ENCODE measurements around the gene PSKH1.

Gene PSKH1

DNA sequence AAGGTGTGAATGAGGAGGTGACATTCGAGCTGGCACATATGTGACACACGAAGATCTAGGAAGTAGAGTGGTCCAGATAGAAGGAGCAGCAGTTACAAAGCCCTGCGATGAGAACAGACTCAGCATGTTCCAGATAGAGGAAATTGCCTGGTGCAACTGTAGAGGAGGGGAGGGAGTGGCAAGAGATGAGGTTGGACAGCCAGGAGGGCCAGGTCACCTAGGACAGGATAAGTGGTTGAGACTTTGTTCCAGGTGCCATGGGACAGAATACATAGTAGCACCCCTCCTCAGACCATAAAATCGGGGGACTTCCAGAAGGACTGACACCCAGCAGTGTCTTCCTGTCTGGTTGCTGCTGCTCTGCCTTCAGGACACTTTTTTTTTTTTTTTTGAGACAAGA is 34.6 kb upstream of the PSKH1 start:
- Histone ChIP-seq H3K4me3 (replicated peaks; ENCODE audit: insufficient read depth, low read length) (no peak overlapping the region), H3K27me3 (ENCODE audit: insufficient read depth, poor library complexity, severe bottlenecking) (no peaks in the 10 kb centered on the region), H3K27ac (replicated peaks) (peak overlapping the region; percentile 33)
- TF ChIP-seq SPI1 (IDR thresholded peaks at IDR 0.05; ENCODE audit: borderline replicate concordance, low read depth), result no peak
- TF ChIP-seq, protein P1, sequence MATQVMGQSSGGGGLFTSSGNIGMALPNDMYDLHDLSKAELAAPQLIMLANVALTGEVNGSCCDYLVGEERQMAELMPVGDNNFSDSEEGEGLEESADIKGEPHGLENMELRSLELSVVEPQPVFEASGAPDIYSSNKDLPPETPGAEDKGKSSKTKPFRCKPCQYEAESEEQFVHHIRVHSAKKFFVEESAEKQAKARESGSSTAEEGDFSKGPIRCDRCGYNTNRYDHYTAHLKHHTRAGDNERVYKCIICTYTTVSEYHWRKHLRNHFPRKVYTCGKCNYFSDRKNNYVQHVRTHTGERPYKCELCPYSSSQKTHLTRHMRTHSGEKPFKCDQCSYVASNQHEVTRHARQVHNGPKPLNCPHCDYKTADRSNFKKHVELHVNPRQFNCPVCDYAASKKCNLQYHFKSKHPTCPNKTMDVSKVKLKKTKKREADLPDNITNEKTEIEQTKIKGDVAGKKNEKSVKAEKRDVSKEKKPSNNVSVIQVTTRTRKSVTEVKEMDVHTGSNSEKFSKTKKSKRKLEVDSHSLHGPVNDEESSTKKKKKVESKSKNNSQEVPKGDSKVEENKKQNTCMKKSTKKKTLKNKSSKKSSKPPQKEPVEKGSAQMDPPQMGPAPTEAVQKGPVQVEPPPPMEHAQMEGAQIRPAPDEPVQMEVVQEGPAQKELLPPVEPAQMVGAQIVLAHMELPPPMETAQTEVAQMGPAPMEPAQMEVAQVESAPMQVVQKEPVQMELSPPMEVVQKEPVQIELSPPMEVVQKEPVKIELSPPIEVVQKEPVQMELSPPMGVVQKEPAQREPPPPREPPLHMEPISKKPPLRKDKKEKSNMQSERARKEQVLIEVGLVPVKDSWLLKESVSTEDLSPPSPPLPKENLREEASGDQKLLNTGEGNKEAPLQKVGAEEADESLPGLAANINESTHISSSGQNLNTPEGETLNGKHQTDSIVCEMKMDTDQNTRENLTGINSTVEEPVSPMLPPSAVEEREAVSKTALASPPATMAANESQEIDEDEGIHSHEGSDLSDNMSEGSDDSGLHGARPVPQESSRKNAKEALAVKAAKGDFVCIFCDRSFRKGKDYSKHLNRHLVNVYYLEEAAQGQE (IDR thresholded peaks at IDR 0.05; ENCODE audit: insufficient replicate concordance, low read depth), result no peak
- TF ChIP-seq, protein P2, sequence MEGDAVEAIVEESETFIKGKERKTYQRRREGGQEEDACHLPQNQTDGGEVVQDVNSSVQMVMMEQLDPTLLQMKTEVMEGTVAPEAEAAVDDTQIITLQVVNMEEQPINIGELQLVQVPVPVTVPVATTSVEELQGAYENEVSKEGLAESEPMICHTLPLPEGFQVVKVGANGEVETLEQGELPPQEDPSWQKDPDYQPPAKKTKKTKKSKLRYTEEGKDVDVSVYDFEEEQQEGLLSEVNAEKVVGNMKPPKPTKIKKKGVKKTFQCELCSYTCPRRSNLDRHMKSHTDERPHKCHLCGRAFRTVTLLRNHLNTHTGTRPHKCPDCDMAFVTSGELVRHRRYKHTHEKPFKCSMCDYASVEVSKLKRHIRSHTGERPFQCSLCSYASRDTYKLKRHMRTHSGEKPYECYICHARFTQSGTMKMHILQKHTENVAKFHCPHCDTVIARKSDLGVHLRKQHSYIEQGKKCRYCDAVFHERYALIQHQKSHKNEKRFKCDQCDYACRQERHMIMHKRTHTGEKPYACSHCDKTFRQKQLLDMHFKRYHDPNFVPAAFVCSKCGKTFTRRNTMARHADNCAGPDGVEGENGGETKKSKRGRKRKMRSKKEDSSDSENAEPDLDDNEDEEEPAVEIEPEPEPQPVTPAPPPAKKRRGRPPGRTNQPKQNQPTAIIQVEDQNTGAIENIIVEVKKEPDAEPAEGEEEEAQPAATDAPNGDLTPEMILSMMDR (IDR thresholded peaks at IDR 0.05; ENCODE audit: insufficient read depth, low read length), result no peak
- no peak for TF ChIP-seq POLR2AphosphoS5 (IDR thresholded peaks at IDR 0.05; ENCODE audit: low read depth)
- TF ChIP-seq GABPA (IDR thresholded peaks at IDR 0.05; ENCODE audit: low read depth), result no peak
- no peak for DNase-seq (ENCODE audit: low read depth in 1 of 2, low spot score in 1 of 2)

DNA sequence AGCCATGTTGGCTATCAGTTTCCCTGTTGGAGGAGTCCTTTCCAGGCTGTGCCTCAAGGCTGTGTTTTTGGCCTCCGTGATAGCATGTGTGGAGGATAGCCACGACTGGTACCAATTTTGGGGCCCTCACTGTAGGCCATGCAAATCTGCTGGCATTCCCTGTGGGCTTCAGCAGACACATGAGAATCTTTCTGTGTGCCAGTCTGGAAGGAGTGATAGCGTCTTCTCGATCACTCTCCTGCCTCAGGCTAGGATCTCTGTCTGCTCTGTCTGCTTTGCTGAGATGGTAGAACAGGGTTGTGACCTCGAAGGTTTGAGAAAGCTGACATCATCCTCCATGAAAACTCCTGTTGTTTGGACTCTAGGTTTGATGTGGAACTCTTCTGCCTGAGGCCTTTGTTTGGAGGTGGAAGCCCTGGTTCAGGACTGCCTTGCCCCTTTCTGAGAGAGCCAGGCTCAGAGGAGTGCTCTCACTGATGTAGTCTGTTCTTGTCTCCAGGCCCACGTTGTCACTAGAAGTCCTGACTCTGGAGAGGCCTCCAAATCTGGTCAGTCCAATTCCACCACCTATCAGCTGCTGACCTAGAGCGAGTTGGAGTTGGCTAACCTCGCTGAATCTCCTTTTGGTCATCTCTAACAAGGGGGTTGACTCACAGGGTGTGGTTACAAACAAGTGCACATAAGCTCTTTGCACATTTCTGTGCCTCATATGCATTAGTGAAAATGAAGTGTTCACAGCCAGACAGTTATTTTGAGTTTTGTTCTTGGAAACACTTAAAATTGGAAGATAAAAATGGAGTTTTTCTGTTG is 32.3 kb upstream of the PSKH1 start:
- no peaks in the 10 kb centered on the region for H3K27me3 ChIP-seq (ENCODE audit: insufficient read depth, poor library complexity, severe bottlenecking)
- DNase-seq (ENCODE audit: low read depth in 1 of 2, low spot score in 1 of 2), result no peak
- TF ChIP-seq SPI1 (IDR thresholded peaks at IDR 0.05; ENCODE audit: borderline replicate concordance, low read depth), result no peak
- no peak for TF ChIP-seq POLR2AphosphoS5 (IDR thresholded peaks at IDR 0.05; ENCODE audit: low read depth)
- TF ChIP-seq, protein P1 (IDR thresholded peaks at IDR 0.05; ENCODE audit: insufficient replicate concordance, low read depth), result no peak
- TF ChIP-seq, protein P2 (IDR thresholded peaks at IDR 0.05; ENCODE audit: insufficient read depth, low read length), result no peak
- no peak for TF ChIP-seq GABPA (IDR thresholded peaks at IDR 0.05; ENCODE audit: low read depth)
- no peak overlapping the region for H3K27ac ChIP-seq (replicated peaks)
- H3K4me3 ChIP-seq (replicated peaks; ENCODE audit: insufficient read depth, low read length), result no peak overlapping the region

DNA sequence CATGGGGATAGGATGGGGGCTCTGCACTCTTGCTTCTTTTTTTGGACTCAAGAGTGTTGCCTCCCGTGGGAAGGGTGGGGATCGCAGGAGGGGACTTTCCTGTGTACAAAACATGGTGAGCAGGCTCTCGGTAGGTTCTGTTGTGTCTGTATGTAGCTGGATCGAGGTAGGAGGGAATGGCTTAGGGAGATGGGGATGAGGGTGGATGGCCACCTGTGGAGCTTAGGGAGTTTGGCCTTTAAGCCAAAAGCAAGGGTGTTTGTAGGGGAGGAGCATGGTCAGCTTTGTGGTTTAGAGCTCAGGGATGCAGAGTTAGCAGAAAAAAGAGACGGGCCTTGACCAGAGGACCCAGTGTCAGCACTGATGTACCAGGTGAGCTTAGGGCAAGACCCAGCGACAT is 31.2 kb upstream of the PSKH1 start:
- Histone ChIP-seq H3K27me3 (ENCODE audit: insufficient read depth, poor library complexity, severe bottlenecking) (no peaks in the 10 kb centered on the region), H3K27ac (replicated peaks) (no peak overlapping the region), H3K4me3 (replicated peaks; ENCODE audit: insufficient read depth, low read length) (no peak overlapping the region)
- TF ChIP-seq SPI1 (IDR thresholded peaks at IDR 0.05; ENCODE audit: borderline replicate concordance, low read depth), result no peak
- TF ChIP-seq, protein P2 (IDR thresholded peaks at IDR 0.05; ENCODE audit: insufficient read depth, low read length), result no peak
- TF ChIP-seq POLR2AphosphoS5 (IDR thresholded peaks at IDR 0.05; ENCODE audit: low read depth), result no peak
- TF ChIP-seq, protein P1 (IDR thresholded peaks at IDR 0.05; ENCODE audit: insufficient replicate concordance, low read depth), result no peak
- DNase-seq (ENCODE audit: low read depth in 1 of 2, low spot score in 1 of 2), result no peak

Data from HL-60 (cell line).